Parathyroid adenoma (tissue), 2 donors: ENCODE results near the gene PPP1R13B.

Experiments
- H2AFZ ChIP-seq: fragments of 300-600 bp; sonication (generic); one replicate; pipeline ENCODE4 v1.7.0; 2017; ENCODE audit warnings: antibody characterized with exemption, mild to moderate bottlenecking
- H3K27ac ChIP-seq: fragments of 300-600 bp; sonication (generic); one replicate; pipeline ENCODE4 v1.7.0; 2017
- H3K27me3 ChIP-seq: fragments of 300-600 bp; sonication (generic); one replicate; pipeline ENCODE4 v1.7.0; 2017; ENCODE audit warnings: low read length; ENCODE audit not compliant: control insufficient read depth, insufficient read depth
- H3K36me3 ChIP-seq: fragments of 300-600 bp; sonication (generic); one replicate; pipeline ENCODE4 v1.7.0; 2017; ENCODE audit warnings: low read length; ENCODE audit not compliant: control insufficient read depth, insufficient read depth
- H3K4me1 ChIP-seq: fragments of 300-600 bp; sonication (generic); one replicate; pipeline ENCODE4 v1.7.0; 2017; ENCODE audit warnings: control low read depth
- H3K4me2 ChIP-seq: fragments of 300-600 bp; sonication (generic); one replicate; pipeline ENCODE4 v1.7.0; 2017; ENCODE audit warnings: low read length
- H3K4me3 ChIP-seq: fragments of 300-600 bp; sonication (generic); one replicate; pipeline ENCODE4 v1.7.0; 2017; ENCODE audit warnings: low read depth, low read length
- H3K79me2 ChIP-seq: fragments of 300-600 bp; sonication (generic); one replicate; pipeline ENCODE4 v1.7.0; 2017; ENCODE audit warnings: control low read depth
- H3K9ac ChIP-seq: fragments of 300-600 bp; sonication (generic); one replicate; pipeline ENCODE4 v1.7.0; 2017; ENCODE audit warnings: mild to moderate bottlenecking
- H3K9me3 ChIP-seq: fragments of 300-600 bp; sonication (generic); one replicate; pipeline ENCODE4 v1.7.0; 2017; ENCODE audit warnings: low read length; ENCODE audit not compliant: control insufficient read depth
- CTCF ChIP-seq: fragments of 300-600 bp; sonication (generic); IDR thresholded peaks from one replicate; pipeline ENCODE4 v1.7.0; 2017; ENCODE audit warnings: antibody characterized with exemption, mild to moderate bottlenecking
- donor health status: primary hyperparathyroidism.

The PPP1R13B gene

GRCh38 chr14:103711516-103712431 lies 135.6 kb downstream of the PPP1R13B start:
- Histone ChIP-seq H3K9ac (no peak overlapping the region), H3K4me3 (no peak overlapping the region), H3K4me1 (no peaks in the 10 kb centered on the region), H3K36me3 (no peaks in the 10 kb centered on the region), H3K27me3 (no peaks in the 10 kb centered on the region), H2AFZ (no peak overlapping the region), H3K79me2 (peaks cover 3% of the 10 kb centered on the region), H3K4me2 (no peak overlapping the region), H3K27ac (no peak overlapping the region), H3K9me3 (no peaks in the 10 kb centered on the region)
- no peak for TF ChIP-seq CTCF

GRCh38 chr14:103710771-103711377 lies 136.5 kb downstream of the PPP1R13B start:
- Histone ChIP-seq H3K9ac (no peak overlapping the region), H3K27me3 (no peaks in the 10 kb centered on the region), H3K36me3 (no peaks in the 10 kb centered on the region), H3K4me1 (no peaks in the 10 kb centered on the region), H3K4me2 (no peak overlapping the region), H3K79me2 (no peaks in the 10 kb centered on the region), H2AFZ (no peak overlapping the region), H3K4me3 (no peak overlapping the region), H3K9me3 (no peaks in the 10 kb centered on the region), H3K27ac (no peak overlapping the region)
- TF ChIP-seq CTCF: no peak

GRCh38 chr14:103709814-103710213 lies 137.6 kb downstream of the PPP1R13B start:
- Histone ChIP-seq H3K36me3 (no peaks in the 10 kb centered on the region), H3K9ac (no peak overlapping the region), H3K27ac (no peak overlapping the region), H3K4me3 (no peak overlapping the region), H3K4me1 (no peaks in the 10 kb centered on the region), H3K79me2 (no peaks in the 10 kb centered on the region), H3K9me3 (no peaks in the 10 kb centered on the region), H3K27me3 (no peaks in the 10 kb centered on the region), H2AFZ (no peak overlapping the region), H3K4me2 (no peak overlapping the region)
- TF ChIP-seq CTCF: no peak

- Histone ChIP-seq H3K79me2 (no peaks in the 10 kb centered on the region), H3K9me3 (no peaks in the 10 kb centered on the region), H3K9ac (no peak overlapping the region), H3K36me3 (no peaks in the 10 kb centered on the region), H3K4me3 (no peak overlapping the region), H3K4me2 (no peak overlapping the region), H3K4me1 (no peaks in the 10 kb centered on the region), H3K27ac (no peak overlapping the region), H2AFZ (no peak overlapping the region), H3K27me3 (no peaks in the 10 kb centered on the region)
- TF ChIP-seq CTCF: no peak
Observed at GRCh38 chr14:103708750-103709187, 138.6 kb downstream of the PPP1R13B start.
